Gastroesophageal sphincter (tissue), 3 donors: Measurements from ENCODE around the gene DPRX.
"Not testable (repeated sequence)": the region's sequence is repeated elsewhere in the genome, so short reads cannot be mapped to it uniquely, and the experiment has no call there.

Experiments used
- POLR2A ChIP-seq, 2 donors: fragments of 450-650 bp; IDR thresholded peaks; one replicate each; pipeline ENCODE4 v1.6.1; 2017; ENCODE audit warnings: antibody characterized with exemption in 2 of 2, mild to moderate bottlenecking in 2 of 2, moderate library complexity in 1 of 2
- TF ChIP-seq, protein P1 (sequence below), 4 experiments: fragments of 200-600 bp in 2 of 4; fragments of 450-650 bp in 2 of 4; sonication (generic) in 1 of 4; IDR thresholded peaks; one replicate each; pipeline ENCODE4 v1.5.1; 2017 to 2019; ENCODE audit warnings: antibody characterized with exemption in 4 of 4, mild to moderate bottlenecking in 2 of 4, moderate library complexity in 2 of 4

- TF ChIP-seq, protein P1, sequence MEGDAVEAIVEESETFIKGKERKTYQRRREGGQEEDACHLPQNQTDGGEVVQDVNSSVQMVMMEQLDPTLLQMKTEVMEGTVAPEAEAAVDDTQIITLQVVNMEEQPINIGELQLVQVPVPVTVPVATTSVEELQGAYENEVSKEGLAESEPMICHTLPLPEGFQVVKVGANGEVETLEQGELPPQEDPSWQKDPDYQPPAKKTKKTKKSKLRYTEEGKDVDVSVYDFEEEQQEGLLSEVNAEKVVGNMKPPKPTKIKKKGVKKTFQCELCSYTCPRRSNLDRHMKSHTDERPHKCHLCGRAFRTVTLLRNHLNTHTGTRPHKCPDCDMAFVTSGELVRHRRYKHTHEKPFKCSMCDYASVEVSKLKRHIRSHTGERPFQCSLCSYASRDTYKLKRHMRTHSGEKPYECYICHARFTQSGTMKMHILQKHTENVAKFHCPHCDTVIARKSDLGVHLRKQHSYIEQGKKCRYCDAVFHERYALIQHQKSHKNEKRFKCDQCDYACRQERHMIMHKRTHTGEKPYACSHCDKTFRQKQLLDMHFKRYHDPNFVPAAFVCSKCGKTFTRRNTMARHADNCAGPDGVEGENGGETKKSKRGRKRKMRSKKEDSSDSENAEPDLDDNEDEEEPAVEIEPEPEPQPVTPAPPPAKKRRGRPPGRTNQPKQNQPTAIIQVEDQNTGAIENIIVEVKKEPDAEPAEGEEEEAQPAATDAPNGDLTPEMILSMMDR (IDR thresholded peaks at IDR 0.05): not testable (repeated sequence)
- TF ChIP-seq POLR2A (IDR thresholded peaks at IDR 0.05): not testable (repeated sequence)
Observed at GRCh38 chr19:53666331-53666730, 34.5 kb downstream of the DPRX start.
